Retinal pigment epithelial cell (primary cell): ENCODE data around the gene EIF3D.

Source experiments
- DNase-seq: peaks from one replicate; pipeline ENCODE4 v3.0.0-alpha.2; 2010; ENCODE audit warnings: low read depth
- H3K4me3 ChIP-seq: 2 replicates; pipeline ENCODE4 v1.5.1; 2011; ENCODE audit warnings: mild to moderate bottlenecking, low read length, control low read depth, moderate library complexity
- CTCF ChIP-seq: conservative IDR thresholded peaks from 2 replicates; pipeline ENCODE4 v1.5.1; 2011; ENCODE audit warnings: low read depth, low read length, control low read depth, inconsistent platforms

Gene EIF3D

GRCh38 chr22:36568846-36569245, 39.9 kb upstream of the EIF3D start:
- DNase-seq, result no peak
- no peak overlapping the region for H3K4me3 ChIP-seq
- no peak for TF ChIP-seq CTCF

GRCh38 chr22:36566720-36567119, 37.8 kb upstream of the EIF3D start:
- H3K4me3 ChIP-seq, result no peak overlapping the region
- no peak for TF ChIP-seq CTCF
- DNase-seq, result no peak

GRCh38 chr22:36565686-36566085, 36.7 kb upstream of the EIF3D start:
- no peak overlapping the region for H3K4me3 ChIP-seq
- no peak for TF ChIP-seq CTCF
- DNase-seq, result no peak

GRCh38 chr22:36565159-36565507, 36.2 kb upstream of the EIF3D start:
- no peak for DNase-seq
- no peak for TF ChIP-seq CTCF

GRCh38 chr22:36564422-36565158, 35.6 kb upstream of the EIF3D start:
- DNase-seq, result no peak
- no peak for TF ChIP-seq CTCF
- H3K4me3 ChIP-seq, result no peak overlapping the region

More at GRCh38 chr22:36565159-36565507, 36.2 kb upstream of the EIF3D start:
- H3K4me3 ChIP-seq, result no peak overlapping the region

- no peak overlapping the region for H3K4me3 ChIP-seq
- no peak for TF ChIP-seq CTCF
- no peak for DNase-seq
These were observed 34.9 kb upstream of the EIF3D start for GRCh38 chr22:36563898-36564297.

GRCh38 chr22:36563444-36563843, 34.5 kb upstream of the EIF3D start:
- no peak overlapping the region for H3K4me3 ChIP-seq

More at GRCh38 chr22:36563444-36563843, 34.5 kb upstream of the EIF3D start:
- no peak for TF ChIP-seq CTCF
- DNase-seq, result no peak
